Chondrocyte (in vitro differentiated cells): Measurements from ENCODE around the gene PRRT1B. TPM values are rescaled to one million over a fixed set of nuclear protein-coding genes. Genes with fewer than 3 reads are reported as not detected.

Source experiments
- DNase-seq: peaks from one replicate; pipeline ENCODE4 v3.0.0; 2021; ENCODE audit warnings: mixed read lengths, low spot score
- H3K27ac Mint-ChIP-seq: one replicate; pipeline ENCODE4 v1.8.0; 2021; ENCODE audit warnings: mild to moderate bottlenecking, moderate library complexity, mixed read lengths; ENCODE audit not compliant: unreplicated experiment
- H3K27me3 Mint-ChIP-seq: 2 replicates; pipeline ENCODE4 v1.8.0; 2021; ENCODE audit warnings: low read depth, mixed read lengths
- H3K36me3 Mint-ChIP-seq: 2 replicates; pipeline ENCODE4 v1.8.0; 2021; ENCODE audit warnings: low read depth, mixed read lengths
- H3K4me1 Mint-ChIP-seq: 2 replicates; pipeline ENCODE4 v1.8.0; 2021; ENCODE audit warnings: low read depth, mild to moderate bottlenecking, mixed read lengths
- H3K4me3 Mint-ChIP-seq: one replicate; pipeline ENCODE4 v1.8.0; 2021; ENCODE audit warnings: mild to moderate bottlenecking, moderate library complexity, mixed read lengths; ENCODE audit not compliant: unreplicated experiment
- H3K9me3 Mint-ChIP-seq: 2 replicates; pipeline ENCODE4 v1.8.0; 2021; ENCODE audit warnings: low read depth, mixed read lengths
- total RNA-seq: library from RNA; stranded (reverse); gene quantifications from 3 replicates; pipeline ENCODE4 v1.2.1, GENCODE V29; 2021
- TF ChIP-seq, protein P1 (sequence below): fragments of 200-600 bp; sonication (generic); IDR thresholded peaks from 2 replicates; pipeline ENCODE4 v1.5.0; 2021; ENCODE audit warnings: antibody characterized with exemption, mild to moderate bottlenecking, moderate library complexity

The PRRT1B gene
- total RNA-seq, 1 donor from 2014 or later: not detected

DNA sequence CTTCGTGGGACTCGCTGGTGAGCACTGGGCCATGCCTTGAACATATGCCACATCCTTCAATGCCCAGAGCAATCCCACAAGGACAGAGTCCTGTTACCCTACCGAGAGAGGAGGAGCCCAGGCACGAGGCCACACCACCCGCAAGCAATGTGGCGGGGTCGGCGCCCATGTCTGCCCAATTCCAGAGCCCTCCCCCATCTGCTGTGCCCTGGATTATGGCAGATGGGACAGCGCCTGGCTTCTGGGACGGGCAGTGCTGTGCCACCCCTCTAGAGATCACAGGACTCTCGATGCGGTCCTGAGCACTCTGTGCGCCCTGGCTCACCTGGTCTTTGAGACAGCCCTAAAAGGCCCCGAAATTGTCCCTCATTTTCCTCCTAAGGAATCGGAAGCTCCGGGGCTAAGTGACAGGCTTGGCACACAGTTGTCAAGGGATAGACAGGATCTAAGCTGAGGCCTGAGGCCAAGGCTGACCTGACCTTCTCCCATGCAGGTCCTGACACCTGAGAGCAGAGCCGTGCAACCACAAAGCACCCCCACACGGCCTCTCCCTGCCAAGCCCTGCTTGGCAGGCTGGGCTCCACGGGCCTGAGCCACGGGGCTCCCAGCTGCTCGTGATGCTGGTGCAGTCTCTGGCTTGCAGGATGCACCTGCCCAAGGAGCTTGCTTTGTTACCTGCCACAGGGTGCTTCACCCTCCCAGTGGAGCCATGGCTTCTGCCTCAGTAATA is 48.8 kb downstream of the PRRT1B start:
- H3K4me3 Mint-ChIP-seq: no peak overlapping the region
- TF ChIP-seq, protein P1, sequence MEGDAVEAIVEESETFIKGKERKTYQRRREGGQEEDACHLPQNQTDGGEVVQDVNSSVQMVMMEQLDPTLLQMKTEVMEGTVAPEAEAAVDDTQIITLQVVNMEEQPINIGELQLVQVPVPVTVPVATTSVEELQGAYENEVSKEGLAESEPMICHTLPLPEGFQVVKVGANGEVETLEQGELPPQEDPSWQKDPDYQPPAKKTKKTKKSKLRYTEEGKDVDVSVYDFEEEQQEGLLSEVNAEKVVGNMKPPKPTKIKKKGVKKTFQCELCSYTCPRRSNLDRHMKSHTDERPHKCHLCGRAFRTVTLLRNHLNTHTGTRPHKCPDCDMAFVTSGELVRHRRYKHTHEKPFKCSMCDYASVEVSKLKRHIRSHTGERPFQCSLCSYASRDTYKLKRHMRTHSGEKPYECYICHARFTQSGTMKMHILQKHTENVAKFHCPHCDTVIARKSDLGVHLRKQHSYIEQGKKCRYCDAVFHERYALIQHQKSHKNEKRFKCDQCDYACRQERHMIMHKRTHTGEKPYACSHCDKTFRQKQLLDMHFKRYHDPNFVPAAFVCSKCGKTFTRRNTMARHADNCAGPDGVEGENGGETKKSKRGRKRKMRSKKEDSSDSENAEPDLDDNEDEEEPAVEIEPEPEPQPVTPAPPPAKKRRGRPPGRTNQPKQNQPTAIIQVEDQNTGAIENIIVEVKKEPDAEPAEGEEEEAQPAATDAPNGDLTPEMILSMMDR: no peak
- no peak overlapping the region for H3K27ac Mint-ChIP-seq
- H3K36me3 Mint-ChIP-seq: peaks cover 18% of the 10 kb centered on the region
- H3K9me3 Mint-ChIP-seq: no peaks in the 10 kb centered on the region
- no peak for DNase-seq
- H3K27me3 Mint-ChIP-seq: no peaks in the 10 kb centered on the region
- H3K4me1 Mint-ChIP-seq: peaks cover 7% of the 10 kb centered on the region

DNA sequence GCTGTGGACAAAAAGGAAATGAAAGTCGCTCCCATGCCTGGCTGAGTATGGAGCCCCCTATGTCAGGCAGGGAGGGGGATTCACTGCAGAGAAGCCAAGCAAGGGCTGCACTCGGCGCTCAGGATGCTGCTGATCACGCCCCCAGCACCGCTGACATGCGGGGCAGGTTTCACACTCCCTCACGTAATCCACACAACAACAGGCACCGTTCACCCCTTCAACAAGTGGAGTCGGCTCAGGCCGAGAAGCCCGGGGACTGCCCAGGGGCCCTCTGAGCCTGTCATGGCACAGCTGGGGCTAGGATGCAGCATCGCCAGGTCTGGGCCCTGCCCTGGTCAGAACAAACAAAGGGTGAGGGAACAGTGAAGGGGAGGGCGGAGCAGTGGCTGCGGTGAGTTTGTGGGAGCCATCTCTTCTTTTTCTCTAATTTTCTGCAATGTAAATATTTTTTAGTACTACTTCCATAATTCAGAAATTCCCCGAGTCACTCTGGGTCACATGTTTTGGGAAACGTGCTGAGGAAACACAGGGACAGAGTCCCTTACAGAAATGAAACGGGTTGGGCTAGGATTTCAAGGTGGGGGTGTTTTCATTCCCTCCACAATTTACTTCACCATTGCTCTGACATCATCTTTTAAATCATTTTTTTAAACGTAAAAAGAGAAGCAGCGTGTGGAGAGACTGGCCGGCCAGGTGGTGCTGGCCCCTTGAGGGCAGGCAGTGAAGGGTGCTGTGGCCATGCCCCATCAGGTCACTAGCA is 49.8 kb downstream of the PRRT1B start:
- H3K9me3 Mint-ChIP-seq: no peaks in the 10 kb centered on the region
- H3K36me3 Mint-ChIP-seq: peaks cover 17% of the 10 kb centered on the region
- no peak for DNase-seq
- H3K4me1 Mint-ChIP-seq: peaks cover 7% of the 10 kb centered on the region
- no peaks in the 10 kb centered on the region for H3K27me3 Mint-ChIP-seq
- no peak overlapping the region for H3K27ac Mint-ChIP-seq
- TF ChIP-seq, protein P1: no peak
- no peak overlapping the region for H3K4me3 Mint-ChIP-seq

DNA sequence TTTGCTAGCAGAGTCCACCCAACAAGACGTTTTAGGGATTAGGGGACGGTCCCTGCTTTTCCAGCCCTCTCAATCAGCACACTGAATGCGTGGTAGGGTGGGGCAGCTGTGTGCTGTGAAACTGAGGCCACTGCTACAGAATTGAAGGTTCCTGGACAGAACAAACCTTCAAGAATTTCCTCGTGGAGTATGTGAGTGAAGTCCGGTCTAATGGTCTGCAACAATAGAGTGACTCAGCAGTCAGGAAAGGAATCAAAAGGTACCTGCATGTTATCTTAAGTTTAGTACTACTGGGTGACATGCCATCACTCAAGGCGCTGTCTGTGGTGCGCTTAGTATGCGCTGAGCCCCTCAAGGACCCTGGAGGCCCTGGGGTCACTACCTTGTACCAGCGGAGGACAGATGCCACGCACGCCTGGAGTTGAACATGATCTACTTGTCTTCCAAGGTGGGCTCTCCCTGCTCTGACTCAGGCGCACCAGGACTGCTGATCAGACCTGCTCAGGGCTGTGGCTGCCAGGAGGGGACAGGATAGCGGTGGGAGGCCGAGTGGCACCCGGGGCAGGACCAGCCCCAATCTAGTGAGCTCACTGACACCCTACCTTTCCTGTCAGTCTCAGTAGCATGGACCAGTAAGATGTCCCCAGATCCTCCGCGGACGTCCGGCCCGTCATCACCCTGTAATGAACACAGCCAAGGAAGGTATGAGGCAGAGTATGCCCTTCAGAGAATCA is 50.5 kb downstream of the PRRT1B start:
- Mint-ChIP-seq H3K36me3 (peaks cover 21% of the 10 kb centered on the region), H3K9me3 (no peaks in the 10 kb centered on the region), H3K4me1 (peaks cover 7% of the 10 kb centered on the region), H3K4me3 (no peak overlapping the region), H3K27ac (no peak overlapping the region), H3K27me3 (no peaks in the 10 kb centered on the region)
- TF ChIP-seq, protein P1: no peak
- DNase-seq: no peak

- TF ChIP-seq, protein P1: no peak
- no peak for DNase-seq
- no peaks in the 10 kb centered on the region for H3K9me3 Mint-ChIP-seq
- H3K27me3 Mint-ChIP-seq: no peaks in the 10 kb centered on the region
- peaks cover 21% of the 10 kb centered on the region for H3K36me3 Mint-ChIP-seq
- no peak overlapping the region for H3K4me3 Mint-ChIP-seq
- H3K27ac Mint-ChIP-seq: no peak overlapping the region
- peaks cover 7% of the 10 kb centered on the region for H3K4me1 Mint-ChIP-seq
These were observed 51.1 kb downstream of the PRRT1B start for GRCh38 chr9:131596430-131596743.

GRCh38 chr9:131597246-131597645 is 51.9 kb downstream of the PRRT1B start:
- no peak for DNase-seq
- H3K9me3 Mint-ChIP-seq: no peaks in the 10 kb centered on the region
- TF ChIP-seq, protein P1: no peak
- no peaks in the 10 kb centered on the region for H3K27me3 Mint-ChIP-seq
- H3K4me1 Mint-ChIP-seq: no peaks in the 10 kb centered on the region
- H3K4me3 Mint-ChIP-seq: no peak overlapping the region
- no peak overlapping the region for H3K27ac Mint-ChIP-seq
- peaks cover 24% of the 10 kb centered on the region for H3K36me3 Mint-ChIP-seq
